ENCODE measurements around the gene MCU.
"Not testable (repeated sequence)": the region's sequence is repeated elsewhere in the genome, so short reads cannot be mapped to it uniquely, and the experiment has no call there.

MCU gene

DNA sequence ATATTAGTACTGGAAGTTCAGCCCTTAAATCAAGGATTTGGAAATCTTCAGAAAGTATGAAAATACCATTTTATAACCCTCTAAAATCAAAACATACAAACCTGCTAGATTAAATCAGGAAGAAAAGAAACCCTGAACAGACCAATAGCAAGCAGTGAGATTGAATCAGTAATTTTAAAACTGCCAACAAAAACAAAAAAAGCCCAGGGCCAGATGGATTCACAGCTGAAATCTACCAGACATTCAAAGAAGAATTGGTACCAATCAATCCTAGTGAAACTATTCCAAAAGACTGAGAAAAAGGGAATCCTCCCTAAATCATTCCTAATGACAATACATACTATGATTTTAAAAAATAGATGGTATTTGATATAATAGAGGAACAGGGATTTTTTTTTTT, 70.1 kb downstream of the MCU start:
- no peak for TF ChIP-seq CTCF (conservative IDR thresholded peaks at IDR 0.05; ENCODE audit: low read depth)
- DNase-seq (ENCODE audit: low spot score), result no peak
- ChIA-PET POLR2A (ENCODE audit: low non-redundant PET) (no interaction called here), CTCF (interaction anchor here (1.6 kb wide), 1 partner anchor 13 kb away, joined by 3 read pairs; no protein-coding TSS in a partner anchor)
- H3K27ac ChIP-seq, result no peak overlapping the region

DNA sequence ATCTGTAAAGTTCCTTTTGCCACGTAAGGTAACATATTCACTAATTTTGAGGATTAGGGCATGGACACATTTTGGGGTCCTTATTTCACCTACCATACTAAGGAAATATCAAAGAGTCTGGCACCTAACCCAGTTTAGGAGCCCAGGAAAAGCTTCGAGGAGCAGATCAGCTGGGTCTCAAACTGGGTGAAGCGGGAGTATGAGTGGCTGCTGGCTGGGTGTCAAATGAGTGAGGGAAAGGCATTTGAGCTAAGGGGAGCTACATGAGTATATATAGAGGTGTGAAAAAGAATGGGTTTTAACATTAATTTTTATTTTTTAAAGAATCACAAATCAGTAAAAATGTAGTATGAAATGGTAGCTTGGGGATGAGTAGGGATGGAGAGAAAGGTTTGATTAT, 71.3 kb downstream of the MCU start:
- DNase-seq (ENCODE audit: low spot score), result no peak
- ChIA-PET CTCF (interaction anchor here (0.6 to 1.1 kb wide), 3 partner anchors 11 to 257 kb away, joined by 3 to 4 read pairs (median 3); no protein-coding TSS in a partner anchor), POLR2A (ENCODE audit: low non-redundant PET) (no interaction called here)
- TF ChIP-seq CTCF (conservative IDR thresholded peaks at IDR 0.05; ENCODE audit: low read depth), result no peak
- no peak overlapping the region for H3K27ac ChIP-seq

DNA sequence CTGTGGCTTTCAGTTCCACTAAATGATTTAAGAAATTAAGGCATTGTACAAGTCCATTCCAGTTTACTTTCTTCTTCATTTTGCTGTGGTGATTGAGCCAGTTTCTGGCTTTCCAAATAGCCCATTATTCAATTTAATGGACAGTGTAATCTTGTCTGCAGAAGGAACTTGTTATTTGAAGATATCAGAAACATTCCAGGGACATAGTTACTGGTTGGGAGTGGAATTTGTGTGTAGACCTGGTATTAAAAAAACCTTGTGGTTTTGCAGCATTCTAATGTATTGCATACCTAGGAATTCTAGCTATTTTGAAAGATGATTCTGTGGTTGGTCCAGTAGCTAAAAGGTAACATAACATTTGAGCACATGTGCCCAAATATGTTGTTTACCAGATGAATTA, 72.2 kb downstream of the MCU start:
- POLR2A ChIA-PET (ENCODE audit: low non-redundant PET), result no interaction called here
- H3K27ac ChIP-seq, result no peak overlapping the region
- CTCF ChIA-PET, result interaction anchor here (0.6 kb wide), 1 partner anchor 64 kb away, joined by 4 read pairs; no protein-coding TSS in a partner anchor
- peak; percentile 54 for DNase-seq (ENCODE audit: low spot score)
- no peak for TF ChIP-seq CTCF (conservative IDR thresholded peaks at IDR 0.05; ENCODE audit: low read depth)

GRCh38 chr10:72765051-72765745, 73.3 kb downstream of the MCU start:
- POLR2A ChIA-PET (ENCODE audit: low non-redundant PET), result no interaction called here
- CTCF ChIA-PET, result no interaction called here
- TF ChIP-seq CTCF (conservative IDR thresholded peaks at IDR 0.05; ENCODE audit: low read depth), result no peak
- no peak for DNase-seq (ENCODE audit: low spot score)
- no peak overlapping the region for H3K27ac ChIP-seq

DNA sequence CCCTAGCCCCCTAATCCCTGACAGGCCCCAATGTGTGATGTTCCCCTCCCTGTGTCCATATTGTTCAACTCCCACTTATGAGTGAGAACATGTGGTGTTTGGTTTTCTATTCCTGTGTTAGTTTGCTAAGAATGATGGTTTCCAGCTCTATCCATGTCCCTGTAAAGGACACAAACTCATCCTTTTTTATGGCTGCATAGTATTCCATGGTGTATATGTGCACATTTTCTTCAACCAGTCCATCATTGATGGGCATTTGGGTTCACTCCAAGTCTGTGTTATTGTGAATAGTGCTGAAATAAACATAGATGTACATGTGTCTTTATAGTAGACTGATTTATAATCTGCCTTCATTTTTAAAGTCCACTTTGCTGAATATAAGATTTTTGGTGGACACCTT, 79.3 kb downstream of the MCU start:
- POLR2A ChIA-PET (ENCODE audit: low non-redundant PET); H3K27ac ChIP-seq; DNase-seq (ENCODE audit: low spot score): not testable (repeated sequence)
- CTCF ChIA-PET, result interaction anchor here (0.7 kb wide), 1 partner anchor 815 kb away, joined by 4 read pairs; no protein-coding TSS in a partner anchor

GRCh38 chr10:72772031-72772430, 80.1 kb downstream of the MCU start:
- DNase-seq (ENCODE audit: low spot score), result no peak
- POLR2A ChIA-PET (ENCODE audit: low non-redundant PET), result no interaction called here
- H3K27ac ChIP-seq, result no peak overlapping the region
- no peak for TF ChIP-seq CTCF (conservative IDR thresholded peaks at IDR 0.05; ENCODE audit: low read depth)
- CTCF ChIA-PET, result interaction anchor here (0.6 kb wide), 1 partner anchor 12 kb away, joined by 3 read pairs; no protein-coding TSS in a partner anchor

DNA sequence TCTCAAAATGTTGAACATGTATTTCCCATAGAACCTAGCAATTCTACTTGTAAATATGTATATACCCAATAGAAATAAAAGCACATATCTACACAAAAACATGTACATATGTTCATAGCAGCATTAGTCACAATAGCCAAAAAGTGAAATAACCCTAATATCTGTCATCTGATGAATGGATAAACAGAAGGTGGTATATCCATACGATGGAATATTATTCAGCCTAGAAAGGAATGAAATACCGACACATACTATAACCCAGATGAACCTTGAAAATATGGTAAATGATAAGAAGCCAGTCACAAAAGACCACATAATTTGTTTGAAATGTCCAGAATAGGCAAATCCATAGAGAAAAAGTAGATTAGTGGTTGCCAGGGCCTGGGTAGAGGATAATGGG, 87.9 kb downstream of the MCU start:
- no peak for TF ChIP-seq CTCF (conservative IDR thresholded peaks at IDR 0.05; ENCODE audit: low read depth)
- DNase-seq (ENCODE audit: low spot score), result no peak
- POLR2A ChIA-PET (ENCODE audit: low non-redundant PET), result no interaction called here
- CTCF ChIA-PET, result no interaction called here
- H3K27ac ChIP-seq, result no peak overlapping the region

Measured in RWPE1 (cell line).